Muscle of leg (tissue), 16 donors: ENCODE data around the gene ATP23. TPM values are rescaled to one million over a fixed set of nuclear protein-coding genes. Genes with fewer than 3 reads are reported as not detected.

Experiments used
- DNase-seq: peaks from one replicate; pipeline ENCODE4 v3.0.0; 2013
- H3K27ac ChIP-seq: one replicate; pipeline ENCODE4 v1.5.1; 2013; ENCODE audit warnings: mild to moderate bottlenecking, low read length, control low read depth
- H3K27me3 ChIP-seq: one replicate; pipeline ENCODE4 v1.6.1; 2013; ENCODE audit warnings: low read length; ENCODE audit not compliant: control insufficient read depth, insufficient read depth
- H3K36me3 ChIP-seq: one replicate; pipeline ENCODE4 v1.6.1; 2013; ENCODE audit warnings: low read length; ENCODE audit not compliant: control insufficient read depth, insufficient read depth
- H3K4me1 ChIP-seq: one replicate; pipeline ENCODE4 v1.6.1; 2013; ENCODE audit warnings: low read length; ENCODE audit not compliant: control insufficient read depth, insufficient read depth
- H3K4me3 ChIP-seq: one replicate; pipeline ENCODE4 v1.5.1; 2013; ENCODE audit warnings: low read length, control low read depth
- H3K9me3 ChIP-seq: replicated peaks from 2 replicates; pipeline ENCODE4 v1.6.1; 2013; ENCODE audit warnings: low read depth, low read length; ENCODE audit not compliant: control insufficient read depth
- WGBS: methylation state at CpG from one replicate; pipeline ENCODE4 v1.1.5; 2013; ENCODE audit warnings: missing lambda C conversion rate; ENCODE audit not compliant: insufficient coverage; 5-methylcytosine and 5-hydroxymethylcytosine counted together
- long read RNA-seq, 11 donors: transcript quantifications; one replicate each; lab custom pipeline, GENCODE V29; 2026
- polyA plus RNA-seq, 8 donors: library from polyadenylated mRNA; unstranded; fragments of 120-200 nt; gene quantifications; one replicate each; pipeline versions ENCODE4 v1.2.1 to v1.2.3, GENCODE V29; 2013; ENCODE audit warnings: inconsistent platforms in 1 of 8, low replicate concordance in 1 of 8; ENCODE audit not compliant: insufficient read length in 8 of 8, insufficient read depth in 1 of 8
- total RNA-seq: library from RNA; stranded (reverse); fragments of 120-200 nt; gene quantifications from one replicate; pipeline ENCODE4 v1.2.4, GENCODE V29; 2013

Gene ATP23
- total RNA-seq: 12.6 TPM
- polyA plus RNA-seq: 10 to 100 TPM in 3 of 8 donors, 1 to 10 TPM in 5; 5.8 to 14.1 (median 8.0) TPM
- long read RNA-seq, donor 1, partial matches to known transcripts: 0 of 1 reads
- long read RNA-seq, donor 1, other reads (novel, unspliced or antisense): 0 of 1 reads
- long read RNA-seq, donor 2, partial matches to known transcripts: 0 of 1 reads
- long read RNA-seq, donor 2, other reads (novel, unspliced or antisense): 0 of 1 reads
- long read RNA-seq, donor 3, partial matches to known transcripts: 0 of 2 reads
- long read RNA-seq, donor 3, other reads (novel, unspliced or antisense): 0 of 2 reads
- long read RNA-seq, donor 4, partial matches to known transcripts: 0 of 1 reads
- long read RNA-seq, donor 4, other reads (novel, unspliced or antisense): 0 of 1 reads
- long read RNA-seq, donor 5, partial matches to known transcripts: 0 of 2 reads
- long read RNA-seq, donor 5, other reads (novel, unspliced or antisense): 0 of 2 reads
- long read RNA-seq, donor 6, partial matches to known transcripts: 0 of 55 reads
- long read RNA-seq, donor 6, other reads (novel, unspliced or antisense): 51 of 55 reads
- long read RNA-seq, donor 7, partial matches to known transcripts: 0 of 4 reads
- long read RNA-seq, donor 7, other reads (novel, unspliced or antisense): 0 of 4 reads
- long read RNA-seq, donor 8, partial matches to known transcripts: 0 of 1 reads
- long read RNA-seq, donor 8, other reads (novel, unspliced or antisense): 0 of 1 reads
- long read RNA-seq, donor 9, partial matches to known transcripts: 0 of 2 reads
- long read RNA-seq, donor 9, other reads (novel, unspliced or antisense): 0 of 2 reads
- long read RNA-seq, donor 10, partial matches to known transcripts: 5 of 8 reads
- long read RNA-seq, donor 10, other reads (novel, unspliced or antisense): 0 of 8 reads
- long read RNA-seq, donor 11, partial matches to known transcripts: 0 of 26 reads
- long read RNA-seq, donor 11, other reads (novel, unspliced or antisense): 25 of 26 reads

- Histone ChIP-seq H3K9me3 (no peaks in the 10 kb centered on the region), H3K27me3 (no peaks in the 10 kb centered on the region), H3K4me3 (peak within 1 kb of the TSS; percentile 79), H3K36me3 (no peaks in the 10 kb centered on the region), H3K27ac (peak within 1 kb of the TSS; percentile 93), H3K4me1 (peaks cover 15% of the 10 kb centered on the region)
- peak; percentile 91 for DNase-seq
- WGBS: under 1% methylated on average over 31 of the region's 55 CpGs
Observed at GRCh38 chr12:57941165-57941894, at the start of gene ATP23. Gene ATP23, plus strand, starts transcription at chr12:57941567. Its CDS starts 135 bp downstream, at chr12:57941702.

GRCh38 chr12:57892232-57892972 lies 49.0 kb upstream of the ATP23 start:
- no peak for DNase-seq
- Histone ChIP-seq H3K27me3 (no peaks in the 10 kb centered on the region), H3K27ac (peak overlapping the region; percentile 98), H3K4me3 (no peak overlapping the region), H3K36me3 (peaks cover 2% of the 10 kb centered on the region), H3K4me1 (peaks cover 94% of the 10 kb centered on the region), H3K9me3 (no peaks in the 10 kb centered on the region)
- 68% methylated on average over 4 of the region's 9 CpGs for WGBS

- H3K4me3 ChIP-seq: peak overlapping the region; percentile 16
- H3K27ac ChIP-seq: peak overlapping the region; percentile 98
- no peaks in the 10 kb centered on the region for H3K27me3 ChIP-seq
- H3K36me3 ChIP-seq: peaks cover 2% of the 10 kb centered on the region
- WGBS: 4% methylated on average over 9 of the region's 13 CpGs
- DNase-seq: peak; percentile 99
- H3K4me1 ChIP-seq: peaks cover 96% of the 10 kb centered on the region
- H3K9me3 ChIP-seq: no peaks in the 10 kb centered on the region
Observed at GRCh38 chr12:57893431-57894353, 47.7 kb upstream of the ATP23 start.

GRCh38 chr12:57894399-57895292 lies 46.7 kb upstream of the ATP23 start:
- Histone ChIP-seq H3K4me3 (peak overlapping the region; percentile 16), H3K36me3 (no peaks in the 10 kb centered on the region), H3K27ac (peak overlapping the region; percentile 98), H3K4me1 (peaks cover 91% of the 10 kb centered on the region), H3K27me3 (no peaks in the 10 kb centered on the region), H3K9me3 (no peaks in the 10 kb centered on the region)
- 22% methylated on average over 1 of the region's 6 CpGs for WGBS
- DNase-seq: peak; percentile 91

- Histone ChIP-seq H3K4me3 (no peak overlapping the region), H3K27me3 (no peaks in the 10 kb centered on the region), H3K27ac (peak overlapping the region; percentile 98), H3K4me1 (peaks cover 83% of the 10 kb centered on the region), H3K36me3 (no peaks in the 10 kb centered on the region), H3K9me3 (no peaks in the 10 kb centered on the region)
- 26% methylated on average over 3 of the region's 5 CpGs for WGBS
- no peak for DNase-seq
Observed at GRCh38 chr12:57895389-57896114, 45.8 kb upstream of the ATP23 start.

GRCh38 chr12:57896115-57896433 lies 45.3 kb upstream of the ATP23 start:
- DNase-seq: peak; percentile 73
- H3K36me3 ChIP-seq: no peaks in the 10 kb centered on the region
- H3K27me3 ChIP-seq: no peaks in the 10 kb centered on the region
- peak overlapping the region; percentile 45 for H3K4me3 ChIP-seq
- WGBS: 3% methylated on average over 4 of the region's 6 CpGs
- H3K27ac ChIP-seq: peak overlapping the region; percentile 98
- H3K9me3 ChIP-seq: no peaks in the 10 kb centered on the region
- H3K4me1 ChIP-seq: peaks cover 79% of the 10 kb centered on the region

- Histone ChIP-seq H3K36me3 (no peaks in the 10 kb centered on the region), H3K4me1 (peaks cover 74% of the 10 kb centered on the region), H3K9me3 (no peaks in the 10 kb centered on the region), H3K4me3 (peak overlapping the region; percentile 45), H3K27ac (peak overlapping the region; percentile 98), H3K27me3 (no peaks in the 10 kb centered on the region)
- under 1% methylated on average over 37 of the region's 54 CpGs for WGBS
- peak; percentile 87 for DNase-seq
Observed at GRCh38 chr12:57896434-57897201, 44.7 kb upstream of the ATP23 start.
